Sigmoid colon (tissue), 7 donors: ENCODE measurements around the gene SUV39H2. TPM values are rescaled to one million over a fixed set of nuclear protein-coding genes. Genes with fewer than 3 reads are reported as not detected.
A peak's percentile ranks its signal among the peaks of the same experiment; 100 is the strongest.

Experiments used
- DNase-seq: peaks from one replicate; pipeline ENCODE4 v3.0.0-alpha.2; 2019
- H3K27ac ChIP-seq, 4 donors: fragments of 200-600 bp; sonication (generic); one replicate each; pipeline ENCODE4 v1.5.1; 2016 to 2019; ENCODE audit warnings: mild to moderate bottlenecking in 1 of 4
- H3K27me3 ChIP-seq, 3 donors: fragments of 200-600 bp; sonication (generic); one replicate each; pipeline ENCODE4 v1.5.1; 2019; ENCODE audit warnings: mild to moderate bottlenecking in 1 of 3
- H3K36me3 ChIP-seq, 4 donors: fragments of 200-600 bp; sonication (generic); one replicate each; pipeline ENCODE4 v1.5.1; 2016 to 2019
- H3K4me1 ChIP-seq, 4 donors: fragments of 200-600 bp; sonication (generic); one replicate each; pipeline ENCODE4 v1.5.1; 2017 to 2019
- H3K4me3 ChIP-seq, 4 donors: fragments of 200-600 bp; sonication (generic); one replicate each; pipeline ENCODE4 v1.5.1; 2017 to 2019; ENCODE audit warnings: mild to moderate bottlenecking in 2 of 4, moderate library complexity in 1 of 4
- H3K9me3 ChIP-seq, 4 donors: fragments of 200-600 bp in 3 of 4; sonication (generic) in 3 of 4; one replicate each; pipeline versions ENCODE4 v1.5.1 to v1.6.1; 2013 to 2019
- EP300 ChIP-seq, 4 donors: sonication (generic); formaldehyde crosslinking; IDR thresholded peaks; one replicate each; pipeline ENCODE4 v1.6.1; 2017; ENCODE audit warnings: antibody characterized with exemption in 4 of 4
- POLR2A ChIP-seq, 2 donors: fragments of 450-650 bp; IDR thresholded peaks; one replicate each; pipeline ENCODE4 v1.6.1; 2016; ENCODE audit warnings: antibody characterized with exemption in 2 of 2, mild to moderate bottlenecking in 2 of 2, moderate library complexity in 2 of 2
- POLR2AphosphoS5 ChIP-seq, 4 donors: sonication (generic); formaldehyde crosslinking; IDR thresholded peaks; one replicate each; pipeline ENCODE4 v1.6.1; 2017; ENCODE audit warnings: antibody characterized with exemption in 4 of 4
- WGBS, 2 donors: extraction: QIAGEN DNeasy Blood & Tissue Kit; methylation state at CpG; one replicate each; pipeline ENCODE4 v1.1.7; 2013; 5-methylcytosine and 5-hydroxymethylcytosine counted together
- intact Hi-C: fragments of 100-400 bp; cut with DNase I; formaldehyde crosslinking; loops from one replicate; pipeline ENCODE4 v1.15.1; 2023
- polyA plus RNA-seq, 3 donors: library from polyadenylated mRNA; stranded (reverse); fragments of 200-250 nt; gene quantifications; one replicate each; pipeline ENCODE4 v1.2.3, GENCODE V29; 2013
- total RNA-seq, 4 donors: library from RNA; depleted of rRNA; stranded (reverse); fragments of >200 nt; gene quantifications; one replicate each; pipeline ENCODE4 v1.1.0, GENCODE V29; 2016
- TF ChIP-seq, protein P1 (sequence below), 4 experiments: fragments of 450-650 bp in 3 of 4; fragments of 200-600 bp in 1 of 4; IDR thresholded peaks; one replicate each; pipeline ENCODE4 v1.5.1; 2016 to 2019; ENCODE audit warnings: antibody characterized with exemption in 4 of 4, mild to moderate bottlenecking in 3 of 4, moderate library complexity in 2 of 4
- donor health status: healthy with polysubstance abuse.
- donor health status: Bipolar disorder and iron deficiency.
- donor health status: healthy.

SUV39H2 gene
- total and polyA plus RNA-seq, 7 donors = 3.9 to 6.4 (median 4.7) TPM

DNA sequence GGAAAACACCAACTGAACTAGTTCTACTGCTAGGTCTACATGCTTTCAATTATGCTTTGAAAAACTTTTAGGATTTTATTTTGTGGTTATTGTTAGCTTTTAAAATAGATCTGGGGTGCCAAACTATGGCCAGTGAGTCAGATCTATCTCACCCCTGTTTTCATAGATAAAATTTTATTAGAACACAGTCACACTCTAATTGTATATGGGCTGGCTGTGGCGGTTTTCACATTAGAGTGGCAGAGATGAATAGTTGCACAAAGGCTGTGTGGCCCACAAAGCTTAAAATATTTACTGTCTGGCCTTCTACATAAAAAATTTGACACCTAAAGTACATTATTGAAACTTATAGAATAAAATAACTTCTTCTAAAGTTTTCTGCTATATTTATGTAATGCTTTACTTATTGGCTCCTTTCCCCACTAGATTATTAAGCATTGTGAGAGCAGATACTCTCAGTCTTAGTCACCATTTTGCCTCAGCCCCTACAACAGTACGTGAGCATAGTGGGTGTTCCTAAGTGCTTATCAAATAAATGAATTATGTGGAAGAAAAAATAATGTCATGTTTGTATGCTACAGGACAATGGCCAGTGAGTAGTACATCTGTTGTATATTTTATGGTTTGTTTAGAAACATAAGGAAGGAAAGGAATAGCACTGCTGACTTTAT, 5.4 kb upstream of the SUV39H2 start:
- Histone ChIP-seq H3K27ac (no peak overlapping the region), H3K36me3 (peaks cover 0 to 22% (median 1%) of the 10 kb centered on the region in 4 donors), H3K4me3 (no peak overlapping the region), H3K4me1 (peaks cover 0 to 18% (median 6%) of the 10 kb centered on the region in 4 donors), H3K27me3 (no peaks in the 10 kb centered on the region), H3K9me3 (no peaks in the 10 kb centered on the region)
- TF ChIP-seq POLR2A (IDR thresholded peaks at IDR 0.05) = no peak
- TF ChIP-seq, protein P1, sequence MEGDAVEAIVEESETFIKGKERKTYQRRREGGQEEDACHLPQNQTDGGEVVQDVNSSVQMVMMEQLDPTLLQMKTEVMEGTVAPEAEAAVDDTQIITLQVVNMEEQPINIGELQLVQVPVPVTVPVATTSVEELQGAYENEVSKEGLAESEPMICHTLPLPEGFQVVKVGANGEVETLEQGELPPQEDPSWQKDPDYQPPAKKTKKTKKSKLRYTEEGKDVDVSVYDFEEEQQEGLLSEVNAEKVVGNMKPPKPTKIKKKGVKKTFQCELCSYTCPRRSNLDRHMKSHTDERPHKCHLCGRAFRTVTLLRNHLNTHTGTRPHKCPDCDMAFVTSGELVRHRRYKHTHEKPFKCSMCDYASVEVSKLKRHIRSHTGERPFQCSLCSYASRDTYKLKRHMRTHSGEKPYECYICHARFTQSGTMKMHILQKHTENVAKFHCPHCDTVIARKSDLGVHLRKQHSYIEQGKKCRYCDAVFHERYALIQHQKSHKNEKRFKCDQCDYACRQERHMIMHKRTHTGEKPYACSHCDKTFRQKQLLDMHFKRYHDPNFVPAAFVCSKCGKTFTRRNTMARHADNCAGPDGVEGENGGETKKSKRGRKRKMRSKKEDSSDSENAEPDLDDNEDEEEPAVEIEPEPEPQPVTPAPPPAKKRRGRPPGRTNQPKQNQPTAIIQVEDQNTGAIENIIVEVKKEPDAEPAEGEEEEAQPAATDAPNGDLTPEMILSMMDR (IDR thresholded peaks at IDR 0.05) = no peak
- no peak for TF ChIP-seq POLR2AphosphoS5 (IDR thresholded peaks at IDR 0.05)
- no peak for TF ChIP-seq EP300 (IDR thresholded peaks at IDR 0.05)
- no peak for DNase-seq
- WGBS, 2 donors = 56 to 68% methylated on average over 2 of the region's 2 CpGs
- intact Hi-C loops = no loop called here

DNA sequence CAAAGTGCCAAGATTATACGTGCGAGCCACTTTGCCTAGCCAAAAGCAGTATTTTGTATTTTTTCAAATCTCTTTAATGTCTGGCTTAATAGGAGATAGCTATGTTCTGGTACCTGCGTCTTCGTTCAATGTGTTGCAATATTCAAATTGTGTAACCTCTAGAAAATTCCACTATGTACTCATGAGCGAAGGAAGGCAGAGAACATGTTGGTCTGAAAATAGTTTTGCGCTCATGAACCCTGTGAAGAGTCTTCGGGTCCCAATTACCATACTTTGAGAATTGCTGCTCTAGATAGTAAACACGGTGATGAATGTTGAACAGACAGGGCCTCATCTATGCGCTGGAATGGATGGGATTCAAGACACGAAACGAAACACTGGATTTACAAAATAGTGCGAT, 2.7 kb upstream of the SUV39H2 start:
- TF ChIP-seq EP300 (IDR thresholded peaks at IDR 0.05) (no peak), POLR2A (IDR thresholded peaks at IDR 0.05) (no peak), POLR2AphosphoS5 (IDR thresholded peaks at IDR 0.05) (no peak)
- TF ChIP-seq, protein P1 (IDR thresholded peaks at IDR 0.05) = no peak
- 96 to 97% methylated on average over 12 of the region's 12 CpGs for WGBS, 2 donors
- Histone ChIP-seq H3K27me3 (no peaks in the 10 kb centered on the region), H3K4me3 (no peak overlapping the region), H3K27ac (no peak overlapping the region), H3K9me3 (no peaks in the 10 kb centered on the region), H3K36me3 (peaks cover 0 to 4% (median 0%) of the 10 kb centered on the region in 4 donors), H3K4me1 (peaks cover 0 to 32% (median 17%) of the 10 kb centered on the region in 4 donors)
- no peak for DNase-seq
- intact Hi-C loops = loop anchor here (5.0 kb wide), 3 partner anchors 221 to 1529 kb away; partner anchors contain the start of genes NMT2, RPP38 and SEPHS1

DNA sequence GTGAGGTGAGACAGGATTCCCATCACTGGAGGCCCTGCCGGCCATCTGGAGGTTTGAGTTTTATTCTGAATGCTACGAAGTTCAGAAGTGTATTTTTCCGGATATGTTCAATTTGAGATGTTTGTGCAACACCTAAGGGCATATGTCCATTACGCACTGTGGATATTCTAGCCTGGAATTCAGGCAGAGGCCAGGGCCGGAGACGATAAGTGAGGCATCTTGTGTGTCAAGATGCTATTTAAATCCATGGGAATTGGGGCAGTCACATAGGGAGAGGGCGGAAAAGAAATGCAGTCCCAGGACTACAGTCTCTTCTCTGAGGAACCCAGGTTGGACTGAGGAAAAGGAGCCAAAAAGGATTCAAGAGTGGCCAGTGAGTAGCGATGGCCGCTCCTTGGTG, 1.9 kb upstream of the SUV39H2 start:
- peaks cover 0 to 32% (median 17%) of the 10 kb centered on the region in 4 donors for H3K4me1 ChIP-seq
- no peaks in the 10 kb centered on the region for H3K27me3 ChIP-seq
- TF ChIP-seq EP300 (IDR thresholded peaks at IDR 0.05) (no peak), POLR2AphosphoS5 (IDR thresholded peaks at IDR 0.05) (no peak), POLR2A (IDR thresholded peaks at IDR 0.05) (no peak)
- TF ChIP-seq, protein P1 (IDR thresholded peaks at IDR 0.05) = no peak
- intact Hi-C loops = loop anchor here (5.0 kb wide), 3 partner anchors 221 to 1529 kb away; partner anchors contain the start of genes NMT2, RPP38 and SEPHS1
- peak overlapping the region; percentile 94 to 95 (median 94) for H3K27ac ChIP-seq
- DNase-seq = no peak
- no peak overlapping the region for H3K4me3 ChIP-seq
- H3K9me3 ChIP-seq = no peaks in the 10 kb centered on the region
- WGBS, 2 donors = 94% methylated on average over 9 of the region's 9 CpGs
- H3K36me3 ChIP-seq = no peaks in the 10 kb centered on the region

DNA sequence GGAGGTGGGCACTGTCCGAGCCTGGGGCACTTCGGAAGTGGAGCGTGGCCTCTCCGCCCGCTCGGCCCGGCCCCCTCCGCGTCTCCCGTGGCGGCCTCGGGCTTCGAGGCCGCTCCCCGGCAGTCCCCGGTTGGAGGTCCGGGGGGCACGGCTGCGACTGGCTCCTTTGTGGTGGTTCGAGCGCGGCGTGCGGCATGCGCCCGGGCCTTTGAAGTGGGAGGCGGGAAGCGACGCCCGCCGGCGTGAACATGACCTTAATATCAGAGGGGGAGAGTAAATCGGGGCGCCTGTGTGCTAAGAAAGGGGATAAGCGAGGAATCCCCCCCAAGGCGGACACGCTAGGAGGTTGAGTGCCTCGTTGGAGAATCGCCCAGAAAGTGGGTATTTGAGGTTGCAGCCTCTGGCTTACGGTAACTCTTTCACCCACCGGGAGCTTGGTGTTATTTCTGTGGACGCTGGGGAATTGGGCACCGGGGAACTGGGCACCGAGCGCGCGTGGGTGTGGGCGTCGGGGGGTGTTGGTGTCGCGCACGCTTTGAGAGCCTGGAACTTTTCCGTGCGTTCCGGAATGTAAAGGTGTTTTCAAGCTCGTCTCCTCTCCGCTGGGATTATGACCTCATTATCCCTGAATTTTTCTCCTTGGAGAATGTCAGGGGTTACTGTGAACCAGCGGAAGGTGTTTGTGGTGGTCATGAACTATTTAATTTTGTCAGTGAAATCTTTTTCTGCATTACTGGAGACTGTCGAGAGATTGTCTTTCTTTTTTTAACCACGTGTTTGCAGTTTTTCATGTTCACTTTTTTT, 660 bp downstream of the SUV39H2 start:
- intact Hi-C loops = loop anchor here (2.0 to 5.0 kb wide), 5 partner anchors 41 to 1532 kb away; partner anchors contain the start of genes CDNF, HSPA14, MSANTD7 and NMT2

More for the DNA sequence above, 660 bp downstream of the SUV39H2 start:
- Histone ChIP-seq H3K27ac (peak overlapping the region; percentile 94 to 95 (median 94)), H3K4me3 (peak overlapping the region; percentile 58 to 99 (median 82)), H3K4me1 (peaks cover 0 to 32% (median 17%) of the 10 kb centered on the region in 4 donors), H3K36me3 (no peaks in the 10 kb centered on the region), H3K9me3 (no peaks in the 10 kb centered on the region), H3K27me3 (no peaks in the 10 kb centered on the region)
- DNase-seq = no peak
- 0 to 1% methylated on average over 60 of the region's 60 CpGs for WGBS, 2 donors
- TF ChIP-seq POLR2A (IDR thresholded peaks at IDR 0.05) (no peak), EP300 (IDR thresholded peaks at IDR 0.05) (no peak), POLR2AphosphoS5 (IDR thresholded peaks at IDR 0.05) (no peak)
- TF ChIP-seq, protein P1 (IDR thresholded peaks at IDR 0.05) = no peak
